IMR-90 (cell line): ENCODE measurements around the gene PDK3.

Source experiments
- BHLHE40 ChIP-seq: fragments of 150-350 bp; IDR thresholded peaks from 2 replicates; pipeline ENCODE4 v1.6.1; 2016; ENCODE audit warnings: mild to moderate bottlenecking, low read depth, low read length
- CEBPB ChIP-seq: IDR thresholded peaks from 2 replicates; pipeline ENCODE4 v1.6.1; 2012; ENCODE audit warnings: low read depth, low read length, improper control_type of control experiment
- CTCF ChIP-seq: conservative IDR thresholded peaks from 2 replicates; pipeline ENCODE4 v1.5.1; 2012; ENCODE audit warnings: mild to moderate bottlenecking, low read depth, low read length, improper control_type of control experiment
- MAFK ChIP-seq: IDR thresholded peaks from 2 replicates; pipeline ENCODE4 v1.6.1; 2012; ENCODE audit warnings: low read depth, low read length, improper control_type of control experiment
- MAZ ChIP-seq: IDR thresholded peaks from 2 replicates; pipeline ENCODE4 v1.6.1; 2012; ENCODE audit warnings: low read depth, mild to moderate bottlenecking, low read length, improper control_type of control experiment, moderate library complexity, borderline replicate concordance
- MXI1 ChIP-seq: IDR thresholded peaks from 2 replicates; pipeline ENCODE4 v1.6.1; 2012; ENCODE audit warnings: low read depth, mild to moderate bottlenecking, low read length, moderate library complexity, borderline replicate concordance
- POLR2A ChIP-seq: IDR thresholded peaks from 2 replicates; pipeline ENCODE4 v1.6.1; 2012; ENCODE audit warnings: mild to moderate bottlenecking, low read depth, low read length

GRCh38 chrX:24448762-24449250, 16.3 kb upstream of the PDK3 start:
- TF ChIP-seq CTCF, result no peak
- no peak for TF ChIP-seq POLR2A
- TF ChIP-seq MAZ, result no peak
- no peak for TF ChIP-seq BHLHE40
- TF ChIP-seq MXI1, result no peak
- TF ChIP-seq MAFK, result no peak
- no peak for TF ChIP-seq CEBPB
